ENCODE measurements around the gene ONECUT1.

The ONECUT1 gene

DNA sequence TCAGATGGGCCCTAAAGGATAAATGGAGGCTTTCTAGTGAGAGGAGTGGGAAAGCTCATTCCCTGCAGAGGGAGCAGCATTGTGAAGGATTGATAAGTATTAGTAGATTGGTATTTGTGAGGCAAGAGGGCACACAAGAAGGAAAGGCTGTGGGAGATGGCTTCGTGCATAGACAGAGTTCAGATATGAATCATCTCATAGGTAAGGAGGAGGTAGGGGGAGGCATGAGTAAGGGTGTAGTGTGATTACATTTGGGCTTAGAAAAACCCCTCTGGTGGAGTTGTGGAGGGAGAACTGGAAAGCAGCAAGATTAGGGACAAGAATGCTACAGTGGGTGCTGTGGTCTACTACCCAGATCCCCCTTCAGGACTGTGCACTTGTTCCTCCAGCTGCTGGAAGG is 29.6 kb downstream of the ONECUT1 start:
- TF ChIP-seq, protein P1, sequence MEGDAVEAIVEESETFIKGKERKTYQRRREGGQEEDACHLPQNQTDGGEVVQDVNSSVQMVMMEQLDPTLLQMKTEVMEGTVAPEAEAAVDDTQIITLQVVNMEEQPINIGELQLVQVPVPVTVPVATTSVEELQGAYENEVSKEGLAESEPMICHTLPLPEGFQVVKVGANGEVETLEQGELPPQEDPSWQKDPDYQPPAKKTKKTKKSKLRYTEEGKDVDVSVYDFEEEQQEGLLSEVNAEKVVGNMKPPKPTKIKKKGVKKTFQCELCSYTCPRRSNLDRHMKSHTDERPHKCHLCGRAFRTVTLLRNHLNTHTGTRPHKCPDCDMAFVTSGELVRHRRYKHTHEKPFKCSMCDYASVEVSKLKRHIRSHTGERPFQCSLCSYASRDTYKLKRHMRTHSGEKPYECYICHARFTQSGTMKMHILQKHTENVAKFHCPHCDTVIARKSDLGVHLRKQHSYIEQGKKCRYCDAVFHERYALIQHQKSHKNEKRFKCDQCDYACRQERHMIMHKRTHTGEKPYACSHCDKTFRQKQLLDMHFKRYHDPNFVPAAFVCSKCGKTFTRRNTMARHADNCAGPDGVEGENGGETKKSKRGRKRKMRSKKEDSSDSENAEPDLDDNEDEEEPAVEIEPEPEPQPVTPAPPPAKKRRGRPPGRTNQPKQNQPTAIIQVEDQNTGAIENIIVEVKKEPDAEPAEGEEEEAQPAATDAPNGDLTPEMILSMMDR (IDR thresholded peaks at IDR 0.05; ENCODE audit: low read depth, low read length), result no peak
- in situ Hi-C loops (cut with HindIII; ENCODE audit: low sequenced_read_pairs), result no loop called here
- H3K4me3 ChIP-seq (ENCODE audit: low read depth, low read length), result no peak overlapping the region
- DNase-seq (ENCODE audit: low read depth, low spot score), result no peak

DNA sequence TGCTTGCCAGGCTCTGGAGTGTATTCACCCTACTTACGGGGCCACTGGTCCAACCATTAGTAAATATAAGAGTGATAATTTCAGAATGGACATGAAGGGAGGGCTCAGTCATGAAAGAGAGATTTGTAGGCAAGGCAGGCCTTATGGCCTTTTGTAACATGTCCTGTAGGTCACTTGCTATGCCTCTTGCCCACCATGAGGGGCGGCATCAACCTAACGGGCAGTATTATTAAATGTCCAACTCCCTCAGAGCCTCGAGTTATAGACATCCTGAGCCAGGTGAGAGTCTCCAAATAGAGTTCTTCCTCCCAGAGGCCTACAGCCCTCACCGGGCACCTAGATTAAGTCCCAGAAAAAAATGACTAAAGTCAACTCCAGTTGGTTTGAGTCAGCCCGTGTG is 30.2 kb downstream of the ONECUT1 start:
- no peak overlapping the region for H3K4me3 ChIP-seq (ENCODE audit: low read depth, low read length)
- in situ Hi-C loops (cut with HindIII; ENCODE audit: low sequenced_read_pairs), result no loop called here
- DNase-seq (ENCODE audit: low read depth, low spot score), result no peak
- TF ChIP-seq, protein P1 (IDR thresholded peaks at IDR 0.05; ENCODE audit: low read depth, low read length), result no peak

GRCh38 chr15:52757496-52757895 is 32.6 kb downstream of the ONECUT1 start:
- TF ChIP-seq, protein P1 (IDR thresholded peaks at IDR 0.05; ENCODE audit: low read depth, low read length), result no peak
- no peak overlapping the region for H3K4me3 ChIP-seq (ENCODE audit: low read depth, low read length)
- in situ Hi-C loops (cut with HindIII; ENCODE audit: low sequenced_read_pairs), result no loop called here
- DNase-seq (ENCODE audit: low read depth, low spot score), result no peak

DNA sequence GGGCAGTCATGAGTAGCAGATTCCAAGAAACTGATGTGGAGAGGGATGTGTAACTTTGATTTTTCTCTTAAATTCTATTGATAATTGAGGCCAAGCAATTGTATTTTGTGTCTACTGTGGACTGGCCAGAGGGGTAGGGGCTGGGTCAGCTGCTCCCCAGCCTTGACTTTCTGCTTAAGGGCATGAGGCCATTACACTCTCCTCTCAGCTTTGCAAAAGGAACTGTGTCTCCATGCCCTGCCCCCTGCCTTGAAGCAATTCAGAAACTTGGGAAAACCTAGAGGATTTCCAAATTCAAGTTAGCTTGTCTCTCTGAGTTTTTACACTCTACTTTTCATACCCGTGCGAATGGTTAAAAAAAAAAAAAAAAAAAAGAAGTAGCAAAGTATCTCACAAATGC is 38.6 kb downstream of the ONECUT1 start:
- in situ Hi-C loops (cut with HindIII; ENCODE audit: low sequenced_read_pairs), result no loop called here

DNA sequence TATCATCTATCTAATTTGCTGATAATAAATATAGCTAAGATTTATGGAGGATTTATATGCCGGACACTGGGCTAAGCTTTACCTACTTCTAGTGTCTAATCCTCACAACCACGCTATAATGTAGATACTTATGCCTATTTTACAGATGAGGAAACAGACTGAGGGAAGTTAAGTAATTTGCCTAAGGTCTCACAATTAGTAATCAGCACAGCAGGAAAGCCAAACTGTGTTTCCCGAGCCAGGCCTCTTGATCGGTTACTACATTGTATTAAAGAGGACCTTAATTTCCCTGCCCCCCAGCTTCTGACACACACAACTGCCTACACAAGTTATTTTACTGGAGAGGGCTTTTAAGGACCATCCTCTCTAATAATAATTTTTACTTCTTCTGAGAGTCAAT is 40.9 kb downstream of the ONECUT1 start:
- in situ Hi-C loops (cut with HindIII; ENCODE audit: low sequenced_read_pairs), result no loop called here
- no peak overlapping the region for H3K4me3 ChIP-seq (ENCODE audit: low read depth, low read length)
- TF ChIP-seq, protein P1 (IDR thresholded peaks at IDR 0.05; ENCODE audit: low read depth, low read length), result no peak
- DNase-seq (ENCODE audit: low read depth, low spot score), result no peak

More for the DNA sequence above, 38.6 kb downstream of the ONECUT1 start:
- TF ChIP-seq, protein P1 (IDR thresholded peaks at IDR 0.05; ENCODE audit: low read depth, low read length), result no peak
- DNase-seq (ENCODE audit: low read depth, low spot score), result no peak
- no peak overlapping the region for H3K4me3 ChIP-seq (ENCODE audit: low read depth, low read length)

DNA sequence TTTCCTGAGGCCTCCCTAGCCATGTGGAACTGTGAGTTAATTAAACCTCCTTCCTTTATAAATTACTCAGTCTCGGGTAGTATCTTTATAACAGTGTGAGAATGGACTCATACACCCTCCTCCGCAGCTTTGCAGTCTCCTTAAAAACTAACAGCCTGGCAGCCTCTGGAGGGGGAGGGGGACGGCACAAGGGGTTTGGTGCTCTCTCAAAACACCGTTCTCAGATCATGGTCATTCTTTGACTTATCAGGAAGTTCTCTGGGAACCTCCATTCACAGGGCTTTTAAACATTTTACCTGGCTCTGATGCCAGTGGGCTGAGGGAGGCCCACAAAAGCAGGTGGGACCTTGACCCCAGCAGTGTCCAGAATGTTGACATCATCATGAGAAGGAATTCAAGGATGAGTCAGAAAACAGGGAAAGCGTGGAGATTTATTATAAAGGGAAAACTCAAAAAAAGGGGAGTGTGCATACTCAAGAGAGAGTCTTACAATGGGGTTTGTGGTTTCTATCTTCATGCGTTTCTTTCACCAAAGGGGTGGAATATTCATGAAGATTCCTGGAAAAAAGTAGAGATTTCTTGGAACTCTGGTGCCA is 43.9 kb downstream of the ONECUT1 start:
- H3K4me3 ChIP-seq (ENCODE audit: low read depth, low read length), result no peak overlapping the region
- TF ChIP-seq, protein P1 (IDR thresholded peaks at IDR 0.05; ENCODE audit: low read depth, low read length), result no peak
- in situ Hi-C loops (cut with HindIII; ENCODE audit: low sequenced_read_pairs), result no loop called here
- DNase-seq (ENCODE audit: low read depth, low spot score), result no peak

All from astrocyte of the spinal cord (primary cell).